Measurements from ENCODE around the gene SOX2.
A peak's percentile ranks its signal among the peaks of the same experiment; 100 is the strongest.

SOX2 gene

DNA sequence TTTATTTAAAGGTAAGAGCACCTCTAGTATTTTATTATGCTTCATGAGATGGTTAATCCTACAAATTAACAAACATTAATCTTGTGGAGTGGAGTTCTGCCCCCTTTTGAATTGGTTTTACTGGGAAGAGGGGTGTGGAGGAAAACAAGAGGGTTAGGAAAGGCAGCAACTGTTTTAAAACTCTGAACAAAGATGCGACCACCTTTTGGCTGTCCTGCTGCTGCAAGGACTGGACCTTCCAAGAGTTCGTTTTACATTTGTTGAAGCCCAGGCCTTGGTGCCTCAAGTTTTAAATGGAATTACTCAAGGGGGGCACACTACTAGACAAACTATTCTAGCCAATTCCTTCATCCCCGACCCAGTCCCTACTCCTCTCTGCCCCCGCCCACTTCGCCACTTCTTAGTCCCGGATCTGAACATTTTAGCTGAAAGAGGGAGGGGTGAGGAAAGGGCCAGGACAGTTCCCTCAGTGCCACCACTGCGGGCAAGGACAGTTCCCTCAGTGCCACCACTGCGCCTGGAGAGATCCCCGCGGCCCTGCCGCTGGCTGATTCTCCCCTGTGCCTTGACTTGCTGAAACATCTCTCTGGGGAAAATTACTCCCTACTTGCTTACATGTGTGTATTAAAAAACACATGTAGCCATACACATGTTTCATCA is 11.2 kb downstream of the SOX2 start:
- no peak for DNase-seq

DNA sequence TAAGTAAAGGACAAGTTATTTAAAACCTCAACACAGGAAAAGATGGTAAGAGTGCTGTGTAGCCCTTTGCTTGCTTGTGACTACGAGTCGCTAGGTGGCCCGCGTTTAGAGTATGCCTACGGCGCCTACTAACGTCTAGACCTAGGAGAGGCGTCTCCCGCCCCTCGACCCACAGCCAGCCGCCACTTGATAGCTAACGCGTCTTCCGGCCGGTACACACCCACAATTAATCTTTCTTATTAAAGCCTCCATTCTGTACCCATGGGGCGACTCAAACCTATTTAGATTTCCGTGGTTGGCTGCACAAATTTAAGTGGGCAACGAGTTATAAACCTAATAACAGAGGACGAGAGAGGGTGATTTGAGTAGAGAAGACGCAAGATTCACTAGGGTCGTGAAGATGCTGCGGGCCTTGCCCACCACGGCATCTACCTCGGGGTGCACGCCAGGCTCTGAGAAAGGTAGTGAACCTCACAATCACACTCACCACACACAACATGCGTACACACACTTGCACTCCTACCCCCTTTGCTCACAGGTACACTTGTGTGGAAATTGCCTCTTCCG is 12.0 kb downstream of the SOX2 start:
- DNase-seq, result no peak

GRCh38 chr3:181724192-181724965 is 12.7 kb downstream of the SOX2 start:
- DNase-seq, result no peak

DNA sequence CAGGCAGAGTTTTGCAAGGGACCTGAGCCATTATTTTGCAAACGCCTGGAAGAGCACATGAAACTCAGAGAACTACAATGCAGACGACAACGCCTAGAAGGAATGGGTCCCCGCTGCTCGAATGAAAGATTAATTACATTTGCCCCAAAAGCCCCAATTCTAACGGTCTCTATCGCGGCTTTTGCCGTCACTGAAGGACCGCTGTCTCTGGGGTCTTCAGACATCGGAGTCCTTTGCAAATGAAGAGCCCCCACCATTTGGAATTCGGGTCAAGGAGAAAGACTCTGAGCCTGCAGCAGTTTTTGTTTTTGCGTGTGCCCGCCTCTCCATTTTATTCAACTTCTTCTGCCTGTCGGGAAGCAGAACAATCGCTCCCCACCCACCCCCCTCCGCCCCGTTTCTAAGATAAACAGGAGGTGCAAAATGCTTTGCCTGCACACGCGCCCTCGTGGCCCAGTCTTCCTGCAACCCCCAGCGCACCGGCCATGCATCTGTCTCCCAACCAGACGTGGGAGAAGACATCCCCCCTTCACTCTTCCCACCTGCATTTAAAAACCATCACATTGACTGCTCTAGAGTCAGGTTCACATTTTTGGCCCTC is 13.5 kb downstream of the SOX2 start:
- no peak for DNase-seq

GRCh38 chr3:181725830-181726229 is 14.1 kb downstream of the SOX2 start:
- DNase-seq, result no peak

DNA sequence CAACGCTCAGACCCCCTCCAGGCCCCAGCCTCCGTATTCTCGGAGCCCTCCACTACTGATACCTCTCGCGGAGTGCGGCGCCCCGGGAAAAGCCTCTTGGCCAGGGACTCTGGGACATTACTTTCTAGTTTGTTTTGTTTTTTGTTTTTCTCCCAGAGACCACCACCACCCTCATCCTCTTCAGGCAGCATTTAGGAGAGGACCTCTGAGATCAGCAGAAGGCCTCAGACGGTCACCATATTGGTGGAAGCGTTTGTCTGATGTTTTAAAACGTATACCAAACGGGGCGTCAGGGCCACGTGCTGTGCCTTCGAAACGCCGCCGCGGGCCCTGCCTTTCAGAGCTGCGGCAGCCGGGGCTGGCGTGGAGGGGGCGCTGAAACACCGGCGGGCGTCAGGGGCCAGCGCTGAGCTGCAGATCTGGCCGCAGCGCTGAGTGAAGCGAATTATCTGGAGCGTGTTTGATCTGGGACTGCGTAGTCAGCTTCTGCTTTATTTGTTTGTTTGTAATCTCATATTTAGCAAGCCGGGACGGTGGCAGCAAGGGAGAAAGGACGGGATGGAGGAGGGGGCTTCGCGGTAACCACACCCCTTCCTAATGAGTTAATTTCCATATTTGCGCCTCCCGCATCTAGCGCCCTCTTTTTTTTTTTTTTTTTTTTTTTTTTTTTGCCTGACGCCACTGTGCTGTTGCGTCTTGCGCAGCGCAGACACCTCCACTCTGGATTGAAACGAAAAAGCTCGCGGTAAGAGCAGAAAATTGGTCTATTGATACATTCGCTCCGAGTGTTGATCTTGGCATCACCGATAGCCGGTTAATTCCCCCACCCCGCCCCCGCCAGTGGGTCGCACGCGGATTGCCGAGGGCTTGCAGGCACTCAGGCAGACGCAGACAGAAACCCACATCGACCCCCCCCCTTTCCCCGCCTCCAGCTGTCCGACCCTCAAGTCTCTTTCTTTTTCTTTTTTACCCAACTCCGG is 14.9 kb downstream of the SOX2 start:
- DNase-seq, result no peak

GRCh38 chr3:181727341-181728032 is 15.8 kb downstream of the SOX2 start:
- DNase-seq, result no peak

DNA sequence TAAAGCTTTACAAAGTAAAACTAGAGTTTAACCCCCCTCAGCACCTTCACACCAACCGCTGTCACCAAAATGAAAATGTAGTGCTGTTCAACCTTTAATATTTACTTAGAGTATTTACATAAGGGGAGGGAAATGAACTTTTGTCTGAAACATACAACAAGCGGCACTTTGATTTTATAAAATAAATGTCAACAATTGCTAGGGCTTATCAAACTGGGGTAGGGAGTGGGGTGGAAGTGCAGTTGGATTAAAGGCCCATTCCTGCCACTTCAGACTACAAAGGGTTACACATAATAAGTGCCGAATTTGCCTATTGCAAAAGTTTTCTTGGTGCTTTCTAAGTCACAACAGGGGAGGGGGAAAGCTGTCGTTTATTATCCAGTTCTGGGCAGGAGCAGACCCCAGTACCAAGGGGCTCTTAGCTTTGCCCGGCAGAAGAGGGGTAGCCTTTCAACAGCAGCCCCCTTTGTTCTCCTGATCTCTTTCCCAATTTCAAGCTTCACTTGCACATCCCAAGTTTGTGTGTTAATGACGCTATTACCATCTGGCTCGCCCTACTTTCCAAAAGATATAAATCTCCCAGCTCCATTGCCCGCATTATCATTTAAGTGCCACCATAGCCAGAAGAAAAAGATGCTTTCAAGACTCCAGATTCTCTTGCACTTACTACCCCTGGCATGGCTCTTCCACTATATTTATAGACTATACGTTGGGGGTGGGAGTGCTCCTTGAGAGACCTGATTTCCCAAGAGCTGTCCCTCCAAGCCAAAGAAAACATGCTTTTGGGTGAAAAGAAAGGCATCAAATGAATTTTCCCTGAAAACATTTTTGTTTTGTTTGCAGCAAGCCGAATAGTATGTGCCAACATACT is 17.0 kb downstream of the SOX2 start:
- peak; percentile 53 for DNase-seq

GRCh38 chr3:181729341-181729869 is 17.7 kb downstream of the SOX2 start:
- no peak for DNase-seq

DNA sequence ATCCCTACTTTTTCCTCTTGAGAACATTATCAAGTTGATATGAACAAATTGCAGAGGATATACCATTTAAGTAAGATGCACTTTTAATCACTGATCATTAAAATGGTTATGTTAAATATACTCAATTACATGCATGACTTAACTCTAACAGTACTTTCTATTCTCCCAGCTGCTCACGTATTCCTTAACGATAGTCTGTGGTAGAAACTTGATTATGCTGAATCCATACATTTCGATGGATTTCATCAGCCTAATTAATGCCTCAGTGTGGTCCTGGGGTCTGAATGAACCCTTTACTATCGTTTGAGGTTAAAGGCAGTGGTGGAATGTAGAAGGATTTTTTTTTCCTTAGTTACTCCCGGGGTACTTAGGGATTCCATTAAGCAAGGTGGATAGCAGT is 18.6 kb downstream of the SOX2 start:
- no peak for DNase-seq

GRCh38 chr3:181730934-181731333 is 19.2 kb downstream of the SOX2 start:
- DNase-seq, result no peak

GRCh38 chr3:181735911-181736310 is 24.2 kb downstream of the SOX2 start:
- DNase-seq, result no peak

DNA sequence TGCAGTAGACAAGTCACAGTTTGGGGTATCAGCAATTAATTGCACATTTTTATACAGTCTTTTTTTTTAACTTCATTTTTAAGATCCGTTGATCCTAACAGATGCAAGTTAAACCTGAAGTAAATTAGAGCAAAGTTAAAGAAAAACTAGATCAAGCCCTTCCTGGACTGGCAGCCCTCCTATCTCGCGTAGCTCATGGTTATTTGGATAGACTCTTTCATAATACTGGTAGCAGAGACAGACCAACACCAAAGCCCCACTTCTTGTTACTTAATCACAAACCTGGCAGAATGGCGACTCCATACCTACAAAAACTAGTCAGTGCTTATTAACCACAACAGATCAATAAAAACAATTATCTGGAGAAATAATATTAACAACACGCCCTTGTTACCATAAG is 26.8 kb downstream of the SOX2 start:
- DNase-seq, result no peak

GRCh38 chr3:181739628-181740027 is 27.9 kb downstream of the SOX2 start:
- no peak for DNase-seq

GRCh38 chr3:181741417-181741816 is 29.7 kb downstream of the SOX2 start:
- DNase-seq, result no peak

DNA sequence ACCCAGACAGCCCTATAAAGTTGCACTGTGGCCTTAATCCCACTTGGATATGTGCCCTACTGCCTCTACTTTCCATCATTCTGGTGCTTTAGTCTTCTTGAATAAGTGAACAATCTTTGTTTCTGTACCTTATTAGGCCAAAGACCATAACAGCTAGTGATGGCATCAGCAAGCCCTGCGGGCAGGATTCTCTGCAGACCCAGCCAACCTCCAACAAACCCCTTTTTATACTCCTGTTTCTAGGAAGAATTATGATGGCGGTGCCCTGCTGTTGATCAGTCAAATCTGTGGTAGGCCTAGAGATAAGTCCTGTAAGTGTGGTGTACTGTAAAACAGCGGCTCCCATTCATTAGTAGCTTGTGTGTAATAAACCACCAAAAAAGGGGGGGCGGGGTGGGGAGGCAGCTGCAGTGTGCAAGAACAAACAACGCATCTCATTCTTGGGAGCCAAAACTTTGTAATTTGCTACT is 40.5 kb downstream of the SOX2 start:
- no peak for DNase-seq

GRCh38 chr3:181753391-181753790 is 41.7 kb downstream of the SOX2 start:
- no peak for DNase-seq

GRCh38 chr3:181755959-181756358 is 44.2 kb downstream of the SOX2 start:
- no peak for DNase-seq

DNA sequence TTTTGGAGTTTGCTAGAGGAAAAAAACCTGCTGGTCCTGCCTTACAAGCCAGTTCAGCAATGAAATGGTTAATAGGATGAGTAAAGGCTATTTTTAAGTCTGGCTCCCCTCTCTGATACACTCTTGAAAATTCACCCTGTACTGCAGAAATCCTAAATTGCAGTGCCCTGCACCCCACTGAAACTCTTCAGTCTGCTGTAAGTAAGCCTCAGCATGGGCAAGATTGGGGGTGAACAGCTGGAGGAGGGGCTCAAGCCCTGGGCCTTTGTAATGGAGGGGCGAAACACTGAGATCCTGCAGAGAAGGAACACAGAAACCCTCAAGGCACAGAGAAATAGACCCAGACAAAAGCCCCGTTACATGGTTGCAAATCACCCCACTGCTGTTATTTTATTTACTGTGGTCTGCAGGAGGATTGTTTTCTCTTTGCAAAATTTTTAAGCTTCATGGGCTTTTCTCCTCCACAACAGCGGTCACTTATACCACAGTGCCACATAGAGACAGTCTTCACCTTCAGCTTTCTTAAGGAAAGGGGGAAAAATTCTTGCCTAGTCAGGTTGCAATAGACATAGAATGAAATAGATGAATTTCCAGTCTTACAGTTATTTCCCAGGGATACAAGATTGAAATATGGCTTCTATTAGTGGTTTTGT is 45.0 kb downstream of the SOX2 start:
- DNase-seq, result no peak
